Body of pancreas (tissue), 4 donors: ENCODE measurements around the gene NDUFAF5.

Experiments used
- POLR2A ChIP-seq, 3 donors: fragments of 450-650 bp; IDR thresholded peaks; one replicate each; pipeline ENCODE4 v1.6.1; 2016; ENCODE audit warnings: antibody characterized with exemption in 3 of 3, mild to moderate bottlenecking in 2 of 3
- TF ChIP-seq, protein P1 (sequence below), 7 experiments: fragments of 450-650 bp in 4 of 7; fragments of 200-600 bp in 3 of 7; sonication (generic) in 3 of 7; IDR thresholded peaks; one replicate each; pipeline ENCODE4 v1.5.1; 2016 to 2019; ENCODE audit warnings: antibody characterized with exemption in 7 of 7

DNA sequence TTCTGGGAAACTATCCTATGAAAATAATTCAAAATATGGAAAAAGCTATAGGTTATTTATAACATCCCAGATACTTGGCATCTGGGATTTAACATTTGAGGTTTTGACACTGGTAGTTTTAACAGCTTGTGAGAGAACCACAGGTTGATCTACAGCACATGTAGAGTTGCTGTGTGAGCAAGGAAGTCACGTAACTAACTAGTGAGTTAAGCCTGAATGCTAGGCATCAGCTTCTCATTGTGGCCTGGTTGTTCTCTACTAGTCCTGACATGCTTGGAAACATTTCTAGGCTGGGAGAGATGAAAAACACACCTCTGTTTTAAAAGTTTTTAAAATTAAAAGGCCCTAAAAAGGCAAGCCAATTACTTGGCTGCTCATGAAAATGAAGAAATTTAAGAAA, 28.3 kb upstream of the NDUFAF5 start:
- no peak for TF ChIP-seq POLR2A (IDR thresholded peaks at IDR 0.05)
- TF ChIP-seq, protein P1, sequence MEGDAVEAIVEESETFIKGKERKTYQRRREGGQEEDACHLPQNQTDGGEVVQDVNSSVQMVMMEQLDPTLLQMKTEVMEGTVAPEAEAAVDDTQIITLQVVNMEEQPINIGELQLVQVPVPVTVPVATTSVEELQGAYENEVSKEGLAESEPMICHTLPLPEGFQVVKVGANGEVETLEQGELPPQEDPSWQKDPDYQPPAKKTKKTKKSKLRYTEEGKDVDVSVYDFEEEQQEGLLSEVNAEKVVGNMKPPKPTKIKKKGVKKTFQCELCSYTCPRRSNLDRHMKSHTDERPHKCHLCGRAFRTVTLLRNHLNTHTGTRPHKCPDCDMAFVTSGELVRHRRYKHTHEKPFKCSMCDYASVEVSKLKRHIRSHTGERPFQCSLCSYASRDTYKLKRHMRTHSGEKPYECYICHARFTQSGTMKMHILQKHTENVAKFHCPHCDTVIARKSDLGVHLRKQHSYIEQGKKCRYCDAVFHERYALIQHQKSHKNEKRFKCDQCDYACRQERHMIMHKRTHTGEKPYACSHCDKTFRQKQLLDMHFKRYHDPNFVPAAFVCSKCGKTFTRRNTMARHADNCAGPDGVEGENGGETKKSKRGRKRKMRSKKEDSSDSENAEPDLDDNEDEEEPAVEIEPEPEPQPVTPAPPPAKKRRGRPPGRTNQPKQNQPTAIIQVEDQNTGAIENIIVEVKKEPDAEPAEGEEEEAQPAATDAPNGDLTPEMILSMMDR (IDR thresholded peaks at IDR 0.05) = no peak
